GM12874 (cell line): Measurements from ENCODE around the gene DNER.

Experiments used
- TF ChIP-seq, protein P1 (sequence below): IDR thresholded peaks from 2 replicates; pipeline ENCODE4 v1.5.1; 2011; ENCODE audit warnings: low read depth, mild to moderate bottlenecking, control low read depth, low read length, moderate library complexity; ENCODE audit not compliant: insufficient read depth

The DNER gene

GRCh38 chr2:229738024-229738625 lies 23.8 kb upstream of the DNER start:
- TF ChIP-seq, protein P1, sequence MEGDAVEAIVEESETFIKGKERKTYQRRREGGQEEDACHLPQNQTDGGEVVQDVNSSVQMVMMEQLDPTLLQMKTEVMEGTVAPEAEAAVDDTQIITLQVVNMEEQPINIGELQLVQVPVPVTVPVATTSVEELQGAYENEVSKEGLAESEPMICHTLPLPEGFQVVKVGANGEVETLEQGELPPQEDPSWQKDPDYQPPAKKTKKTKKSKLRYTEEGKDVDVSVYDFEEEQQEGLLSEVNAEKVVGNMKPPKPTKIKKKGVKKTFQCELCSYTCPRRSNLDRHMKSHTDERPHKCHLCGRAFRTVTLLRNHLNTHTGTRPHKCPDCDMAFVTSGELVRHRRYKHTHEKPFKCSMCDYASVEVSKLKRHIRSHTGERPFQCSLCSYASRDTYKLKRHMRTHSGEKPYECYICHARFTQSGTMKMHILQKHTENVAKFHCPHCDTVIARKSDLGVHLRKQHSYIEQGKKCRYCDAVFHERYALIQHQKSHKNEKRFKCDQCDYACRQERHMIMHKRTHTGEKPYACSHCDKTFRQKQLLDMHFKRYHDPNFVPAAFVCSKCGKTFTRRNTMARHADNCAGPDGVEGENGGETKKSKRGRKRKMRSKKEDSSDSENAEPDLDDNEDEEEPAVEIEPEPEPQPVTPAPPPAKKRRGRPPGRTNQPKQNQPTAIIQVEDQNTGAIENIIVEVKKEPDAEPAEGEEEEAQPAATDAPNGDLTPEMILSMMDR = no peak

DNA sequence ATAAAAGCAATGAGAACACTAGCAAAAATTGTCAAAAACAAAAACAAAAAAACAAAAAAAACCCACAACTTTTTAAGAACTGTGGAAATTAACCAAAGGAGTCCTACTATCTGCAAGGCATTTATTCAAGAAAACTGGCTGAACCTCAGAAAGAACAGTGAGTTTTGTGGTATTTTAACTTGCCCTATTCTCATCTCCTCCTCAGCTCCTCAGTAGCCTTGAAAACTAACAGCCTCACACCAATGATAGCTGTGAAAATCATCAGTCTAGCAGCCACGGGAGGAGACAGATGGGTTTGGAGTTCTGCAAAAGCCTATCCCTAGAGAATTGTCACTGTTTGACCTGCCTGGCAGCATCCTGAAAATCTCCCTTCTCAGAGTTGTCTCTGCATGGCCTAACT lies 20.1 kb upstream of the DNER start:
- TF ChIP-seq, protein P1 = no peak

- TF ChIP-seq, protein P1 = no peak
Observed at GRCh38 chr2:229733611-229734245, 19.4 kb upstream of the DNER start.

DNA sequence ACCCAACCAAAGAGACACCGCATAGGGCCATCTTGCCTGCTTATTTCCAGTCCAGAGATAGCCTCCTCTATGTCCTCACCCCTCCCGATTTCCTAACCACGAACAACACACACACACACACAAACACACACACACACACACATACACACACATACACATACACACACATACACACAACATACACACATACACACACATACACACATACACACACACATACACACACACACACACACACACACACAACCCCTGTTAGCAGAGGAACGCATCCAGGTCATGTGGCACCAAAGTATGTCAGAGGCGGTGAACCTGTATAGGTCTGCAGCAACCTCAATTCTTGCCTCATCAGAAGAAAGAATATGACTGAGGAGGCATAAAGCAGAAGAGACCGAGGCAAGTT lies 18.5 kb upstream of the DNER start:
- TF ChIP-seq, protein P1 = no peak

- TF ChIP-seq, protein P1 = no peak
Observed at GRCh38 chr2:229731916-229732315, 17.6 kb upstream of the DNER start.

DNA sequence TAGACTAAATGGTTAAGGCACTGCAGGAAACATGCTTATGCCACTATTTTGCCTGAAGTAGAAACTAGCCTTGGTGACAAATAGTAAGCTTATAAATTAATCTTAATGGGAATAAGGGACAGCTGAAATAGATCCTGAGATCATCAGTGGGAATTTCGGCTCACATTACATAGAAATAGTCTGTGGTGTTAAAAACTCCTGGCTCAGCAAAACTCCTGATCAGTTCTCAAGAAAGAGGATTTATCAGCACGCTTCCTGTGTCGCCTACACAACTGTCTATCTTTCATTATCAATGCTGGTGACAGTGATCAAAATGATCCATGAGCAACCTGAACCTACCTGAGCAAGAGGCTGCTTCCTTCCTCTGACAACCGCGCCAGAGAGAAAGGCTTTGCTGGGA lies 17.0 kb upstream of the DNER start:
- TF ChIP-seq, protein P1 = no peak

DNA sequence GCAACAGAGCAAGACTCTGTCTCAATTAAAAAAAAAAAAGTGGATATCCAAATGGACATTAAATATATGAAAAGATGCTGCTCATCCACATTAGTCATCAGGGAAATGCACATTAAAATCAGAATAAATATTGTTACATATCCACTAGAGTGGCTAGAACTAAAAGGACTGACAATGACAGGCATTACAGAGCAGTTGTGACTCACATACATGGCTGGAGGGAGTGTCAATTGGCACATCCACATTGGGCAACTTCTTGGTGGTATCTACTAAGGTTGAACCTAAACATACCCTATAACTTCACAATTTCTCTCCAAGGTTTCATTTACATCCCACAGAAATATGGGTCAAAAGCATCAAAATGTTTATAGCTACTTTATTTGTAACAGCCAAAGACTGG lies 14.0 kb upstream of the DNER start:
- TF ChIP-seq, protein P1 = no peak
